GM18870 (cell line): ENCODE results near the gene FBXL7.

Source experiments
- ATAC-seq: cut with Tn5 transposase; IDR thresholded peaks from one replicate; pipeline ENCODE4 v1.9.1; 2021; ENCODE audit warnings: moderate library complexity; ENCODE audit not compliant: unreplicated experiment

FBXL7 gene

DNA sequence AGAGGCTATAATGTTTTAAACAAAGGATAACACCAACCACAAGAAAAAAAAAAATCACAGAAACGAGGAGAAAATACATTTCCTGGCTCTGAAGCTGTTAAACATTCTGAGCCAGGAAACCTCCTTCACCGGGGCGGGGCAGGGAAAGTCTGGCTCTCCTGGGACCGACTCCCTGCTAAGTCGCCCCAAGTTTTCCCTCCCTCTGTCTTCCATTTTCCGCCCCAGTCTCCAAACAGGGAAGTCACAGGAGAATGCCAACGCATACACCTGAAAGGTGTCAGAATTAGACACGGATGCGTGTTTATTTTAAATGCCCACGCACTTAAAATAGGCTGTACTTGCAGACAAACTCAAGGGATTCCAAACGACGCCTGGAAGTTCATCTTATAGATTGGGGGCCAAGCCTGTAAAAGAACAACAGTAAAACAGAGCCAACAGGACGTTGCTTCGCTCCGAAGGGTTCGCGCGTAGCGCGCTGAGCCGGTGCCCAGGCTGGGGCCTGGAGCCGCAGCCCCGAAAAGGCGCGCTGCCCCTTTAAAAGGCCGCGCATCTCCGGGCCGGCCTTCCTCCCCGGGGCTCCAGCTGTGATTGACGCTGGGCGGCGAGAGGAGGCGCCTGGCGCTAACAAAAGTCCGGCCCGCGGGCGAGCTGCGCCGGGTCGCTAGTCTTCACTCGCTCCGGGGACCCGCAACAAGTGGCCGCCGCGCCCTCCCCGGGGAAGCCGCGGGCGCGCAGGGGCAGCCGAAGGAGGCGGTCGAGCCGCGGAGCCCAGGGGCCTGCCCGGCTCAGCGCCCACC, at the start of gene FBXL7:
Gene FBXL7, plus strand, starts transcription at position 653 of the 797 bp plus-strand sequence.
- no peak for ATAC-seq

DNA sequence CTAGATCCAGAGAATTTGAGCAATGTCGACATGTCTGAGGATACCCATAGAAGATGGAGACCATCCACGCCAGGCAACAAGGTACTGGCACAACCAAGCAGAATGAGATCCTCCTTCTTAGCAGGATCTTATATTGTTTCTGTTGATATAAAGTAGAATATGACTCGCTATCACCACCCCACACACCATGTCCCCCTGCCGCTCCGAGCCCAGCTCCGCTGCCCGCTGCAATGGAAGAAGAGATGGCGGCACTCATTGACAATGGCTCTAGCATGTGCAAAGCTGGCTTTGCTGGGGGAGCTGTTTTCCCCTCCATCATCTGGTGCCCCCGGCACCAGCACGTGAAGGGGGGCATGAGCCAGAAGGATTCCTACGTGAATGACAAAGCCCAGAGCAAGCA, 49.5 kb upstream of the FBXL7 start:
- no peak for ATAC-seq

DNA sequence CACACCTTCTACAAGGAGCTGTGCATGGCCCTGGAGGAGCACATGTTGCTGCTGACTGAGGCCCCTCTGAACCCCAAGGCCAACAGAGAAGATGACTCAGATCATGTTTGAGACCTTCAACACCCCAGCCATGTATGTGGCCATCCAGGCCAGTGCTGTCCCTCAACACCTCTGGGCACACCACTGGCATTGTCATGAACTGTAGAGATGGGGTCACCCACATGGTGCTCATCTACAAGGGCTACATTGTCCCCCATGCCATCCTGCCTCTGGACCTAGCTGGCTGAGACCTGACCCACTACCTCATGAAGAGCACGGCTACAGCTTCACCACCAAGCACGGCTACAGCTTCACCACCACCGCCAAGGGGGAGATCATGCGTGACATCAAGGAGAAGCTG, 49.0 kb upstream of the FBXL7 start:
- no peak for ATAC-seq

DNA sequence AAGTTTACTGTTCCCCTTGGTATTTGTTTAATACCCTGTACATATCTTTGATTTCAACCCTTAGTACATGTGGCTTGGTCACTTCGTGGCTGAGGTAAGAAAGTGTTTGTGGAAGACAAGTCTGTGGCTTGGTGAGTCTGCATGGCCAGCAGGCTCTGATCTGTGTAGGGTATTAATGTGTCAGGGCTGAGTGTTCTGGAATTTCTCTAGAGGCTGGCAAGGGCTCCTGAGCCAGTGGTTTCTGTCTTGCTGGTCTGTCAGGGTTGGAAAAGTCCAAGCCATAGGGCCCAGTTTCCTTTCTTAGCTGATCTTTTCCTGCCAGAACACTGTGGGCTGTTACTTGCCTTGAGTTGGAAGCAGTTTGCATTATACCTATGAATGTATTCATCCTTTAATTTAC, 48.0 kb upstream of the FBXL7 start:
- ATAC-seq: no peak

DNA sequence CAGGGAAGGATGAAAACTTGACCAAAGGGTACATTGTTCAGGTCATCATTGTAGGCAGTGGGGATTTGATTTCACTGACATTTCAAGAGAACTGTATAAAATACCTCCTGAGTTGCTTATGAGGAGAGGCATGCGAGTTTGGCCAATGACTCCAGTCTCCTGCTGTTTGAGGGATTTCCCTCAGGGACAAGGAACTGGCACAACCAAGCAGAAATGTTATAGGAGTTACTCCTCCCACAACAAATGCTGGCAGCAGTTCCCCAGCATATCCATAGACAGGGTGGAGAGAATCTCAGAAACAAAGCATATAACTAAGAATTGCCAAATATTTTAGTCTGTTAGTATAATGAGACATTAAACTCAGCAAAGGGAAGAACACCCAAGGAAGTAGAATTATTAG, 47.2 kb upstream of the FBXL7 start:
- ATAC-seq: no peak

DNA sequence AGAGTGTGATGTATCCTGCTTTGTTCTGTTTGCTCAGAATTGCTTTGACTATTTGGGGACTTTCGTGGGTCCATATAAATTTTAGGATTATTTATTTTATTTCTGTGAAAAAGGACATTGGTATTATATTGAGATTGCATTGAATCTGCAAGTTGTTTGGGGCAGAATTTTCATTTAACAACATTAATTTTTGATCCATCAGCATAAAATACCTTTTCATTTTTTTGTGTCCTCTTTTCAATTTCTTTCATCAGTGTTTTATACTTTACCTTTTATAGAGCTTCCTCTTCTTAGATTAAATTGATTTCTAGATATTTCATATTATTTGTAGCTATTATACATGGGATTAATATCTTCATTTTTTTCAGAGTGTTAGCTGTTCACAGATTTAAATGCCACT, 40.8 kb upstream of the FBXL7 start:
- no peak for ATAC-seq

DNA sequence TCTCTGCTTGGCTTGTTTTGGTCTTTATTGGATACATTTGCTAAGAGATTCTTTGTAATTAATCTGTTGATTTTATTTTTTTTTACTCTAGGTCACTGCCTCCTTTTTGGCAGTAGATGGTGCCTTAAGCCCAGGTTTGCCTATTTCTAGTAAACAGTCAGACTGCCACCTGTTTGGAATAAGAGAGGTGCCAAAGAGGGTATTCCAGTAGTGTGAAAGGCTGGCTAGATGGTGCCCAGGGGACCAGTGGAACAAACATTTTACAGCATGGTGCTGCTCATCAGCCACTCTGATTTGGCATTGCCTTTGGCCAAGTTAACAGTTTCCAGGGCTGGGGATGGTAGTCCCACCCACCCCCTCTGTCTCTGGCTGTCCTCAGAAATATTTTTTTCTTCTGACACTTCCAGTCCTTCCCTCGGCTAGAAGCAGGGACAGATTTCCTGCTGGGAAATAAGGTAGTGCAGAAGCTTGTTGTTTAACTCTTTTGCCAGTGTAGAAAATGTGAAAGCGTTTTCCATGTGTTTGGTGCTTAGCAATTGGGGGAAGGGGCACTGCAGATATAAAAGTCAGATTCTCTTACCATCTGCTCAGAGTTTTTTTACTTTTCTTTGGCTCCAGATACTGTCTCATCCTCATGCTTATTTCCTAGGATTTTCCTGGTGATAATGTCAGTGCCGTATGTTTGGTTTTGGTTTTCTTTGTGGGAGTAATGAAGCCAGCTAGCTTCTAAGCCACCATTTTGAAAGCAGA, 36.6 kb upstream of the FBXL7 start:
- no peak for ATAC-seq

DNA sequence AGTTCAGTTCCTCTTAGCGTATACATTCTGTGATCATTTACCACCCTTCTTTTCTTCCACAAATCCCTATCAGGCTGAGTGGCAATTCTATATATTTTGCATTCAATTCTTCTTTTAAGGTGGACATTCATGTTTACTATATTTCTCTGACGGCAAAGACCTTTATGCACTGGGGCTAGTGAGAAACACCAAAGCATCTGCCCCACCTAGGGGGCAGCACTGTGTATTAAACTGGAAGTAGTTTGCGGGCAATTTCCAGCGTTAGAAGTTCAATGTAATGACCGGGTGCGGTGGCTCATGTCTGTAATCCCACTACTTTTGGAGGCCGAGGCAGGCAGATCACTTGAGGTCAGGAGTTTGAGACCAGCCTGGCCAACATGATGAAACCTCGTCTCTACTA, 27.9 kb upstream of the FBXL7 start:
- no peak for ATAC-seq

DNA sequence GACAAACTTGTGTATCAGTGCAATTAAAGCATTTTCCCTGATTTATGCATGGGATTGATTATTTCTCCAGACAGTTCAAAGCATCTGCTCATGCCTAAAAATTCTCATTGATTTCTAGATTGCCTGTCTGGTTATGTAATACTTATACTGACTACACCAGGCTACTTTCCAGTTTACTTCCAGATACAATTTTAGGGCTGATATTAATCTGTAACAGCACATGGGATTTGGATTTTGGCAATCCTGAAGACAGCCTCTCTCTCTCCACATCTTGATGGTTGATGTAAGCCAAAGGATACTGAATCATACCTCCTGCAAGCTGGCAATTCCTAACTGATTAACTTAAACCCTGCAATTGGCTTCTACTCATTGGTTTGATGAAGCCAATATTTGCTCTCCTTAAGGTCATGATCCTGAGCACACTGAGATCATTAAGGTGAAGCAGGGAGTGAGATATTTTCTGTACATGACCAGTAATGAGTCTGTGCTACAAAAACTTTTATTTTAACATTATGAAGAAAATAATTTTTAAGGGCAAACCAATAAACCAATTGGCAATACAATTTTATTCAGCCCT, 25.7 kb upstream of the FBXL7 start:
- ATAC-seq: no peak

DNA sequence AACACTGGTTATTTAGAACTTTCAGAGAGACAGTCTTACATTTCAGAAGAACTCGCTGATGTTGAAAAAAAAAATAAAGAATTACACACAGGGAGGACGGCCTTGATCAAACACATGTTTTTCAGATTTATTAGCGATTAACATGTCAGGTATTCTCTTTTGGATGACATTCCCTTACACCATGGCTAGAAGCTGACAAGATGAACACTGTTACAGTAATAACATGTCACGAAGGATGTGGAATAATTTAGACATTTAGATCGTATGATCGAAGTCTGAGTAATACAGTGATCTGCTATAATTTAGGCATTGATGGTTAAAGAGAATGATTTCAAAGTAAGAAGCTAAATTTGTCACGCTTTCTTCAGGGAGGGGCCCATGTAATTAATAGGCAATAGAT, 24.6 kb upstream of the FBXL7 start:
- ATAC-seq: no peak

DNA sequence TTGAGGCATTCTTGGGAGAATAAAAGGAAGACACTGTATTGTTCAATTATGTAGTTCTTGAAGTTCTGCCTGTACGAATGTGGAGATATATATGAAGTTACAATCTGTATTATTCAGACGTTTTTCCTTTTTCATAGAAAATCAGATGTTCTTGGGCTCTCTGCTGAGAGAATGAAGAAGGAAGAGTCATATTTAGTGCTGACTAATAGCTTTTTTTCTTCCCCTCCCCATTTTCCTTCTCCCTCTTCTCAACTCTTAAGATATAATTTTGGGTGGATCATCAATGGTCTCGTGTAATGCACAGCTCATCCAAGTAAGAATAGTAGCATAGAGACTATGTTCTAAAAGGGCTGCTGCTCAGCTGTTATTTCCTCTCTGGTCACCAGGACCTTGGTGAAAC, 23.0 kb upstream of the FBXL7 start:
- ATAC-seq: no peak

DNA sequence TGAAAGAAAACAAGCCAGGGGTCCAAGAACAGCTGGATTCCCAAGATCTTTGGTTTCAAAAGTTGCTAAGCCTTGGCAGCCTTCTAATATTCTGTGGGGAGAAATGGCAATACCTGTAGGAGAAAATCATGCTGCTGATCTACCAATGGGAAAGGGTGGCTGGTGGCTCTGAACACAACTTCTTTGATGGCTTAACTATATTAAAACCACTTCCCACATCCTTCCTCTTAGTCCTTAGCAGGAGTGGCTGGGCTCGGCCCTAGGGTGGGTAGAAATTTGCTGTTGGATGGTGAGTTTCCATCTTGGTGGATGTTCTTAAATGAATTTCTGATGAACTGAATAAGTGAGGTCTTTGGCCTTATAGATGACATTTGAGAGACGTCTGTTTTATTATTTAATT, 19.5 kb upstream of the FBXL7 start:
- ATAC-seq: no peak

DNA sequence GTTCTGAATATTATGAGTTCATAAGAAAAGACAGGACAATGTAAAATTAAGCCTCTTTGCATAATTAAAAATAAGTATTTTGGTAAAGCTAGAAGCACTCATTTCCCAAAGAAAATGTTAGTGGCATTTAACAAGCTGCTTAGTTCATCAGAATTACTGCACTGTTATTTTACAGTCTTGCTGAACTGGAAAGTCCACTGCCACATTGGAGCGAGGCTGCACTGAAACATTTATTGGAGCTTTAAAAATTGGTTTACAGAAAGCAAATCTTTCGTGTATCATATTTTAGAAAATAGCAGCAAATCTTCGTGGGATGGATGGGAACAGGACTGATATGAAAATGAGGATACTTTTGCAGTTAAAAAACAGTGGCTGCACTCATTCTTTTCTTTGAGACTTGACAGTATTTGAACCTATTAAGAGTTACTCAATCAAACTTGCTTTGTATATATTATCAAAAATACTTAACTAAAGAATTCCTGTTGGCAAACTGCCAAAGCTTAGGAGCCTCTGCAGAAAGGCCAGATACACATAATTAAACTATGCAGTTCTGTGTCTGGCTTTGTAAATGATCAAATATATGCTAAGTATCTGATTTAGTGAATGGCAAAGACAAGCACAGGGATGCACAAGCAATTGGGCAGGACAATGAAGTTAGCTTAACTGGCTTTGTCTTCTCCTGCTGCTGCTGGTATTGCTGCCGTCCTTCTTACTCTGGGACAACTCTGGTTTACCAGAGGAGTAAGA, 16.5 kb upstream of the FBXL7 start:
- ATAC-seq: no peak

DNA sequence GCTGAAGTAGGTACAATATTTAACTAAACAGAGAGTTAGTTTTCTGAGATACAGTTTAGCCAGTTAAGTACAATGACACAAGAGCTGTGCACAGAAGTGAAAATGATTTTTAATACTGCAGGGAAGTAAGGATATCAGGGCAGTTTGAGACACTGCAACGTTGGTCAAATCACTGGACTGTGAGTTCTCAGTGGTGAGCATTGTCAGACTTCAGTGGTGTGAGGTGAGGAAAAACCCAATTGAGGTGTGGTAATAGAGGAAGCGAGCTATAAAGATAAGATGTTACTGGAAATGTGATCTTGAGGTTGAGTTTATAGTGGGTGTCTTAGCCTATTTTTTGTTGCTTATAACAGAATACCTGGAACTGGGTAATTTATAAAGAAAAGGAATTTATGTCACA, 12.8 kb upstream of the FBXL7 start:
- peak; percentile 81 for ATAC-seq

DNA sequence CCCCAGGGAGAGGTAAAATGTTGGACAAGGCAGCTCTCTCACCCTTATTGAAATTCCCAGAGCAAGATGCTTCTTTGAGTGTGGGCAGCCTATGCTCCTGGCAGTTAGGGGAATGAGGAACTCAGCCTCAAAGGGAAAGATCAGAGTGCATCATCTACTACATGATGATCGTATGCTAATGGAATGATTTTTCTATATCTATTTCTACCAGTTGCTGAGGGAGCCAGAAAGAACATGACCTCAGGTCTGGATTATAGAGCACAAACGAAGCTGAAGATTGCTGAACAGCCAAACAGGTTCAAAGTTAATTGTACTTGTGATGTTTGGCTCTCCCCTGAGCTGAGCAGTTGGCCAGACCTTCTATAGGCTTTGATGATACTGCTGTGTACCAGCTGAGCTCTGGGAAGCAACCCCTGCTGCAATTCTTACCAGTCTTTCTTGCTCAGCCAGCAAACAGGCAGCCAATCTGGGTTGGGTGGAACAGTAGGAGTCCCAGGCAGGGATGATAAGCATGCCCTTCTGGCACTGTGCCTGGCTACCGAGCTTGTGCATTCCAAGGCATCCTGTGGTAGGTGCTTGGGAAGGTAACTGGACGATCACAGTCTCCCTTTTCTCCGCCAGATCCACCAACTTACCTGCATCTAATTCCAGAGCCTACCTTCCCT, 10.3 kb upstream of the FBXL7 start:
- ATAC-seq: no peak

DNA sequence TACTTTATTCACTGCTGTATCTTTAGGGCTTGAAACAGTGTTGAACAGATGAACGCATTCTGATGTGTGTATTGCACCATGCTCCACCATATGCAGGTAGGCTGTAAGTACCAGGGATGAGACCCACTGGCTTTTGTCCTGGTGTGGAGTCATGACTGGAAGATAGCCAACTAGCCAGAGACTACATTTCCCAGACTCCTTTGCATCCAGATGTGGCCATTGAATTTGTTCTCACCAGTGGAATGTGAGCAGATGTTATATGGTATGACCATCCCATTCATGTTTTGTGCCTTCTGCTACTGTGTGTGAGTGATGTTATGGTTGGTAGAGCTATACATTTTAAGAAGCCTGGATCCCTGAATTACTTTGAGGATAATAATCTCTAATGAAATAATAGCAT, 7.4 kb upstream of the FBXL7 start:
- ATAC-seq: no peak

DNA sequence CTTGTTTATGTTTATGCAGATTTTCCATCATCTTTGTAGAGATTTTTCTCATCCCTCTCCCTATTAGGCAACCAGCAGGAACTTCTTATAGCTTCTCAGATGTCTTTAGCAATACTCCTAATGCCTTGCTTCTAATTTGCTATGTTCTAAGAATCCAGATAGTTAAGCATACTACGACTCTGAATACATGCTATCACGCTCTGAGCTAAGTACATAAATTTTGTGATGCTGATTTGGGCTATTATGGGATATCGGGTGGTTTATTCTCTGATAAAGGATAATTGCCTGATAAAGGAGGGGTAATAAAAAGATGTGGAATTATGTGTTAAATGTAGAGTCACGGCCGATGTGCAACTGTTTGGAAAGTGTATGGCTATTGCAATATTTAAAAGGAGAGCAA, 6.5 kb upstream of the FBXL7 start:
- ATAC-seq: no peak

DNA sequence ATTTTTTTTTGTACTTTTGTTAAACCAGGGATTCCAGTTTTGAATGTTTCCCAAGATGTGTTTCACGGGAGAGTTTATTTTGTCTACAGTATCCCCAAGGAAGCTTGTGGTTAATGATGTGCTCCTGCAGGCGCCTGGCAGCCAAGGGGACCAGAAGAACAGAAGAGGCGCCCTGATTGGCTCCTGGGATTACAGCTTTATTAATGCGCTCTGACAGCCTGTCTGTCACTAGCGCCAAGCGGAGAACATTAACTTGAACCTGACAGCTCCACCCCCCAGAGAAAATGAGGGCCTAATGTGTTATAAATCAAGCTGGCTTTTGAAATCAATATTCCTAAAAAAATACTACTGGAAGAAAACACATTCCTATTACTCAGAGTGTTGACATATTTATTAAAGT, 5.0 kb upstream of the FBXL7 start:
- no peak for ATAC-seq

DNA sequence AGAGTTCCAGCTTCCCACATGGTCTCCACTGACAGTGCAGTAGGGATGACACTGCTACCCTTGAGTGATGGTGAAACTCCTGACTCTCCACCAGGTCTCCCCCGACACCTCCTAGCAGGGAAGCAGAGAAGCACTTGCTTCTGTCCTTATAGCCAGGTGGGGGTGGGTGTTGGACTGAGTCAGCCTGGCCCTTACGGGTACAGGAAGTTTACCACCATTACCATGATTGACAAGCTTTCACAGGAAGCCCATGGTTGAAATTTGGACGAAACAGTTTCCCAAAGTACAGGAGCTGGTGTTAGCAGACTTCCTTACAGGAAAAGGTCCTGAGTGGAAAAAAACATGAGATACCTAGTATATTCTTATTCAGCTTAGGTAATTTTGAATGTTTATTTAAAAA, 3.1 kb upstream of the FBXL7 start:
- no peak for ATAC-seq

DNA sequence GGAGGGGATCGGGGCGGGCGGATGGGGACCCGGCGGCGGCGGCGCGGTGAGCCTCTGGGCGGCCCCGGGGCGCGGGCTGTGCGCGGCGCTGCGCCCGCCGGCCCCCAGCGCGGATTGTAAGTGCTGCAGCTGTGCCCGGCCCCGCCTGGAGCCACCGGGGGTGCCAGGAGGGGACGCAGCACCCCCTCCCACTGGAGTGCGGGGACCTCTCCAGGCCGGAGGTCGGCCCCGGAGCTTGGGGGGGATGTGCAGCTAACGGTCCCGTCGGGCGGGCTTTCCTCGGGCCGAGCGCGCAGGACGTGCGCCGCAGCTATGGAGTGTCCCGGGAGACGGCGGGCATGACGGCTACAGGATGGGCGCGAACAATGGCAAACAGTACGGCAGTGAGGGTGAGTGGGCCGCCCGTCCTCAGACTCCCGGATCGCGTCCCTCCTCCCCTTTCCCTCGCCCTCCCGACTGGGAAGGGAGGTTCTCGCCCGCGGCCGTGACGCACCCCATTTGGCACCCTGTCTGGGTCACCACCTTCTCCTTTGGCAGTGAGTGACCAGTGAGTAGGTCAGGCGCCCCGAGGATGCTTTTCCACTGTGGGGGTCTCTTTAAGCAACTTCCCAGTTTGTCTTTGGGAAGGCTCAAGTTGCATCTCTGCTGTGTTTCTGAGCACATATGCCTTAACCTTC, 483 bp downstream of the FBXL7 start:
- no peak for ATAC-seq
